ENCODE results near the gene ARHGAP26. TPM values are rescaled to one million over a fixed set of nuclear protein-coding genes. Genes with fewer than 3 reads are reported as not detected.
A peak's percentile ranks its signal among the peaks of the same experiment; 100 is the strongest.

The ARHGAP26 gene
- total RNA-seq, 1 donor: 7.6 TPM

DNA sequence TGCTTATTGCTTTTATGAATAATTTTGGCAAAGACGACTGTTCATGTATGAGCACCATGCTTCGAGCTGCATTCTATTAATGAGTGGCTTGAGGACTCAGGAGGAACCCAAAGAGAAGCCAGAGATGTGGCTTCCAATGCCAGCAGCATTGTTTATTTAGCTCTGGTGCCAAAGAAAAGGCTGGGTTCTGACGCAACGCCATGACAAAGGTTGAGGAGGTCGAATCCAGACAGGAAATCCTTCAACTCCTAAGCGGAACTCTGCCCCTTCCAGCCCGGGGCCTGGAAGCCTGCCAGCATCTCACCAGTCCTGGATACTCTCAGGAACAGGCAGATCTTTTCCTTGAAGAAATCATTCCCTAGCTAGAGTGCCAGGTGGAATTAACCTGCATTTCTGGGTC is 104.4 kb downstream of the ARHGAP26 start:
- no peak for DNase-seq (ENCODE audit: insufficient read length, low spot score, missing footprints)
- no peak overlapping the region for H3K27ac ChIP-seq (ENCODE audit: low read depth, low read length)
- TF ChIP-seq, protein P1, sequence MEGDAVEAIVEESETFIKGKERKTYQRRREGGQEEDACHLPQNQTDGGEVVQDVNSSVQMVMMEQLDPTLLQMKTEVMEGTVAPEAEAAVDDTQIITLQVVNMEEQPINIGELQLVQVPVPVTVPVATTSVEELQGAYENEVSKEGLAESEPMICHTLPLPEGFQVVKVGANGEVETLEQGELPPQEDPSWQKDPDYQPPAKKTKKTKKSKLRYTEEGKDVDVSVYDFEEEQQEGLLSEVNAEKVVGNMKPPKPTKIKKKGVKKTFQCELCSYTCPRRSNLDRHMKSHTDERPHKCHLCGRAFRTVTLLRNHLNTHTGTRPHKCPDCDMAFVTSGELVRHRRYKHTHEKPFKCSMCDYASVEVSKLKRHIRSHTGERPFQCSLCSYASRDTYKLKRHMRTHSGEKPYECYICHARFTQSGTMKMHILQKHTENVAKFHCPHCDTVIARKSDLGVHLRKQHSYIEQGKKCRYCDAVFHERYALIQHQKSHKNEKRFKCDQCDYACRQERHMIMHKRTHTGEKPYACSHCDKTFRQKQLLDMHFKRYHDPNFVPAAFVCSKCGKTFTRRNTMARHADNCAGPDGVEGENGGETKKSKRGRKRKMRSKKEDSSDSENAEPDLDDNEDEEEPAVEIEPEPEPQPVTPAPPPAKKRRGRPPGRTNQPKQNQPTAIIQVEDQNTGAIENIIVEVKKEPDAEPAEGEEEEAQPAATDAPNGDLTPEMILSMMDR (IDR thresholded peaks at IDR 0.05; ENCODE audit: extremely low read depth, low read depth, low read length): no peak

DNA sequence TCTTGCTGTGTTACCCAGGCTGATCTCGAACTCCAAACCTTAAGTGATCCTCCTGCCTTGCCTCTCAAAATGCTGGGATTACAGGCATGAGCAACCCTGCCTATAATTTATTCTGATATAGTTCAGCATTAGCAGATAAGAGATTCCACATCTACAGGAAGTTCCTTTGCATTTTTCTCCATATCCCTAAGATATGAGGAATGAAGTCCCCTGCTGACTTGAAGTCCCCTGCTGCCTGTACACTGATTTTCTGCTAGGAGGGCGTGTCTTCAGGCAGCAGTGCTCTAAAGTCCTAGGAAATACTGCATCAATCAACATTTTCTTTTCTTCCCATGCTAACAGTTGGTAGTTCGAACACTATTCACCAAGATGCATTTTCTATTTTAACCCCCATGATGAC is 105.8 kb downstream of the ARHGAP26 start:
- no peaks in the 10 kb centered on the region for H3K79me2 ChIP-seq (ENCODE audit: insufficient read depth, low read length)
- no peaks in the 10 kb centered on the region for H3K36me3 ChIP-seq (ENCODE audit: insufficient read depth, low read length)
- no peak for DNase-seq (ENCODE audit: insufficient read length, low spot score, missing footprints)
- H3K4me2 ChIP-seq (ENCODE audit: insufficient read depth, low read length): no peak overlapping the region
- H3K27me3 ChIP-seq (ENCODE audit: insufficient read depth, low read length): peaks cover 3% of the 10 kb centered on the region
- H3K4me3 ChIP-seq (ENCODE audit: insufficient read depth, low read length): no peak overlapping the region
- TF ChIP-seq, protein P1 (IDR thresholded peaks at IDR 0.05; ENCODE audit: extremely low read depth, low read depth, low read length): no peak
- peaks cover 27% of the 10 kb centered on the region for H3K4me1 ChIP-seq (ENCODE audit: insufficient read depth, low read length)
- H3K9me3 ChIP-seq (ENCODE audit: low read depth, low read length): no peaks in the 10 kb centered on the region
- no peak overlapping the region for H2AFZ ChIP-seq (ENCODE audit: low read length)
- H4K20me1 ChIP-seq (ENCODE audit: insufficient read depth, low read length): no peaks in the 10 kb centered on the region
- H3K27ac ChIP-seq (ENCODE audit: low read depth, low read length): no peak overlapping the region

More for the DNA sequence above, 104.4 kb downstream of the ARHGAP26 start:
- Histone ChIP-seq H3K9me3 (ENCODE audit: low read depth, low read length) (no peaks in the 10 kb centered on the region), H3K4me2 (ENCODE audit: insufficient read depth, low read length) (peak overlapping the region; percentile 41), H3K4me1 (ENCODE audit: insufficient read depth, low read length) (peaks cover 27% of the 10 kb centered on the region), H4K20me1 (ENCODE audit: insufficient read depth, low read length) (no peaks in the 10 kb centered on the region), H3K4me3 (ENCODE audit: insufficient read depth, low read length) (peak overlapping the region; percentile 16), H3K36me3 (ENCODE audit: insufficient read depth, low read length) (no peaks in the 10 kb centered on the region), H3K27me3 (ENCODE audit: insufficient read depth, low read length) (peaks cover 3% of the 10 kb centered on the region), H3K79me2 (ENCODE audit: insufficient read depth, low read length) (no peaks in the 10 kb centered on the region), H2AFZ (ENCODE audit: low read length) (no peak overlapping the region)

DNA sequence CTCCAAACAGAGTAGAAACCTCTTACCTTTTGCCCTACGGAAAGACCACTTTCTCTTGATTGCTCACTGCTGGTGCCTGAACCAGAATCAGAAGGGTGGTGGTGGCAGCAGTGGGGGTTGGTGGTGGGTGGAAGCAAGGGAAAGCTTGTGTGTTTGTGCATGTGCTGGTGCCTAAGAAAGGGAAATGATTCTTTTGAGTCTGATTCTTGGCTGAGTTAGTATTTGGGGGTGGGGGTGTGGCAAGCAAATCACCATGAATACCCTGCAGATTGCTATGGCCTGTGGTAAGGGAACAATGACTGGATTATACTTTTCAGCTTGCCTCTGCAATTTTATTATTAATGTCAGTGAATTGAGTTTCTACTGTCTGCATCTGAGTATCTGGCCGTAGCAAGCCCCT is 106.6 kb downstream of the ARHGAP26 start:
- Histone ChIP-seq H4K20me1 (ENCODE audit: insufficient read depth, low read length) (no peaks in the 10 kb centered on the region), H3K79me2 (ENCODE audit: insufficient read depth, low read length) (no peaks in the 10 kb centered on the region), H3K27ac (ENCODE audit: low read depth, low read length) (no peak overlapping the region), H3K4me3 (ENCODE audit: insufficient read depth, low read length) (no peak overlapping the region), H3K4me1 (ENCODE audit: insufficient read depth, low read length) (peaks cover 30% of the 10 kb centered on the region), H3K4me2 (ENCODE audit: insufficient read depth, low read length) (no peak overlapping the region), H3K36me3 (ENCODE audit: insufficient read depth, low read length) (no peaks in the 10 kb centered on the region), H3K9me3 (ENCODE audit: low read depth, low read length) (no peaks in the 10 kb centered on the region), H2AFZ (ENCODE audit: low read length) (no peak overlapping the region), H3K27me3 (ENCODE audit: insufficient read depth, low read length) (no peaks in the 10 kb centered on the region)
- DNase-seq (ENCODE audit: insufficient read length, low spot score, missing footprints): peak; percentile 42
- TF ChIP-seq, protein P1 (IDR thresholded peaks at IDR 0.05; ENCODE audit: extremely low read depth, low read depth, low read length): no peak

DNA sequence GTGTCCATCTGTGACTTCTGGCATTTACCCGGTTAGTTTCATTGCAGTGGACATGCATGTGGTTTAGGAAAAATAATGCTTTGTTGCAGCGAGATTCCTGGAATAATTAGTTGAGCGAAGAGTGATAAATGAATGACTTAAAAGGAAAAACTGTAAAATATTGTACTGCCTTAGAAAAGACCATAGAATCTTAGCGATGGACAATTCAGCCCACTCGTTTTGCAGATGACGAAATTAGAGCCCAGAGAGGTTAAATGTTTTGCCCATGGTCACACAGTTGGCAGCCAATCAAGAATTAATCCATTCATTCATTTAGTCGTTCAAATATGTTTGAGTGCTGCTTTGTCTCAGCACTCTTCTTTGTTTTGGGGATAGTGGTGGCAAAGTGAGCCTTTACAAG is 107.9 kb downstream of the ARHGAP26 start:
- TF ChIP-seq, protein P1 (IDR thresholded peaks at IDR 0.05; ENCODE audit: extremely low read depth, low read depth, low read length): no peak
- no peaks in the 10 kb centered on the region for H3K27me3 ChIP-seq (ENCODE audit: insufficient read depth, low read length)
- H3K27ac ChIP-seq (ENCODE audit: low read depth, low read length): no peak overlapping the region
- H3K36me3 ChIP-seq (ENCODE audit: insufficient read depth, low read length): no peaks in the 10 kb centered on the region
- H3K79me2 ChIP-seq (ENCODE audit: insufficient read depth, low read length): no peaks in the 10 kb centered on the region
- no peak overlapping the region for H3K4me2 ChIP-seq (ENCODE audit: insufficient read depth, low read length)
- H3K4me1 ChIP-seq (ENCODE audit: insufficient read depth, low read length): peaks cover 25% of the 10 kb centered on the region
- H2AFZ ChIP-seq (ENCODE audit: low read length): no peak overlapping the region
- H3K9me3 ChIP-seq (ENCODE audit: low read depth, low read length): no peaks in the 10 kb centered on the region
- no peaks in the 10 kb centered on the region for H4K20me1 ChIP-seq (ENCODE audit: insufficient read depth, low read length)
- no peak overlapping the region for H3K4me3 ChIP-seq (ENCODE audit: insufficient read depth, low read length)
- DNase-seq (ENCODE audit: insufficient read length, low spot score, missing footprints): no peak
